OCI-LY7 (cell line): Measurements from ENCODE around the gene CALR3. TPM values are rescaled to one million over a fixed set of nuclear protein-coding genes. Genes with fewer than 3 reads are reported as not detected.

ENCODE experiments used
- BruUV-seq: library from RNA; stranded (reverse); fragments of 400-500 nt; replicated peaks from 2 replicates; lab custom pipeline; 2021; lab: Mats Ljungman, UMichigan
- CTCF ChIA-PET: fragments of 300-600 bp; sonication (Branson Sonifier 250); formaldehyde crosslinking; loops from one replicate; lab custom pipeline; 2022; ENCODE audit warnings: antibody characterized with exemption; ENCODE audit not compliant: unreplicated experiment; lab: Charles Lee
- POLR2A ChIA-PET: fragments of 300-600 bp; sonication (Branson Sonifier 250); formaldehyde crosslinking; loops from one replicate; lab custom pipeline; 2022; ENCODE audit warnings: antibody characterized with exemption; lab: Charles Lee
- DNase-seq: peaks from one replicate; pipeline ENCODE4 v3.0.0-alpha.2; 2015; ENCODE audit warnings: low spot score
- H2AFZ ChIP-seq: fragments of 200-600 bp; sonication (generic), shearing (Covaris generic); 2 replicates; pipeline ENCODE4 v1.6.1; 2014; ENCODE audit warnings: mild to moderate bottlenecking, antibody characterized with exemption, low read length, moderate library complexity
- H3K27ac ChIP-seq: fragments of 200-600 bp; sonication (generic); 2 replicates; pipeline ENCODE4 v1.5.1; 2014; ENCODE audit warnings: mixed run types, low read depth, mild to moderate bottlenecking, moderate library complexity, low read length, inconsistent platforms; ENCODE audit not compliant: poor library complexity, severe bottlenecking
- H3K36me3 ChIP-seq: fragments of 200-600 bp; sonication (generic); 2 replicates; pipeline ENCODE4 v1.6.1; 2014; ENCODE audit warnings: mild to moderate bottlenecking, antibody characterized with exemption, low read length, moderate library complexity, mixed read lengths; ENCODE audit not compliant: insufficient read depth
- H3K4me1 ChIP-seq: fragments of 200-600 bp; sonication (generic); 2 replicates; pipeline ENCODE4 v1.5.1; 2014; ENCODE audit warnings: mild to moderate bottlenecking, low read length; ENCODE audit not compliant: insufficient read depth, poor library complexity, severe bottlenecking
- H3K4me2 ChIP-seq: fragments of 200-600 bp; sonication (generic); 2 replicates; pipeline ENCODE4 v1.6.1; 2014; ENCODE audit warnings: mild to moderate bottlenecking, low read length
- H3K4me3 ChIP-seq: fragments of 200-600 bp; sonication (generic); 2 replicates; pipeline ENCODE4 v1.5.1; 2014; ENCODE audit warnings: mild to moderate bottlenecking, low read depth, low read length; ENCODE audit not compliant: poor library complexity, severe bottlenecking
- H3K79me2 ChIP-seq: fragments of 200-600 bp; sonication (generic); 2 replicates; pipeline ENCODE4 v1.6.1; 2016; ENCODE audit warnings: low read depth, mild to moderate bottlenecking, low read length, moderate library complexity, mixed read lengths; ENCODE audit not compliant: insufficient read depth
- H3K9me2 ChIP-seq: fragments of 200-600 bp; sonication (generic); 2 replicates; pipeline ENCODE4 v1.6.1; 2016; ENCODE audit warnings: mild to moderate bottlenecking, low read length, mixed read lengths; ENCODE audit not compliant: insufficient read depth
- H3K9me3 ChIP-seq: fragments of 200-600 bp; sonication (generic); 2 replicates; pipeline ENCODE4 v1.6.1; 2014; ENCODE audit warnings: mild to moderate bottlenecking, mixed run types, low read length, mixed read lengths
- H4K20me1 ChIP-seq: fragments of 200-600 bp; sonication (generic); 2 replicates; pipeline ENCODE4 v1.6.1; 2014; ENCODE audit warnings: mild to moderate bottlenecking, antibody characterized with exemption, low read length, moderate library complexity, mixed read lengths; ENCODE audit not compliant: insufficient read depth
- EZH2phosphoT487 ChIP-seq: fragments of 200-600 bp; sonication (generic); IDR thresholded peaks from 2 replicates; pipeline ENCODE4 v1.6.1; 2018; ENCODE audit warnings: low read depth, borderline replicate concordance, mild to moderate bottlenecking, mixed run types, antibody characterized with exemption, low read length, moderate library complexity, mixed read lengths
- intact Hi-C: fragments of 100-400 bp; cut with micrococcal nuclease; formaldehyde crosslinking; loops from one replicate; pipeline ENCODE4 v1.10.0; 2022; ENCODE audit not compliant: unreplicated experiment
- total RNA-seq, 2 experiments: library from RNA; depleted of rRNA in 1 of 2; stranded (reverse); fragments of >200 nt in 1 of 2; shearing (Covaris generic) in 1 of 2; gene quantifications; 2 replicates each; pipeline ENCODE4 v1.2.3, GENCODE V29; 2014 to 2022
- TF ChIP-seq, protein P1 (sequence below): fragments of 200-600 bp; sonication (generic); conservative IDR thresholded peaks from 2 replicates; pipeline ENCODE4 v1.5.1; 2014; ENCODE audit warnings: mild to moderate bottlenecking, antibody characterized with exemption, low read length, moderate library complexity, mixed read lengths

CALR3 gene
- total RNA-seq, 2 experiments from 2014 or later: not detected

DNA sequence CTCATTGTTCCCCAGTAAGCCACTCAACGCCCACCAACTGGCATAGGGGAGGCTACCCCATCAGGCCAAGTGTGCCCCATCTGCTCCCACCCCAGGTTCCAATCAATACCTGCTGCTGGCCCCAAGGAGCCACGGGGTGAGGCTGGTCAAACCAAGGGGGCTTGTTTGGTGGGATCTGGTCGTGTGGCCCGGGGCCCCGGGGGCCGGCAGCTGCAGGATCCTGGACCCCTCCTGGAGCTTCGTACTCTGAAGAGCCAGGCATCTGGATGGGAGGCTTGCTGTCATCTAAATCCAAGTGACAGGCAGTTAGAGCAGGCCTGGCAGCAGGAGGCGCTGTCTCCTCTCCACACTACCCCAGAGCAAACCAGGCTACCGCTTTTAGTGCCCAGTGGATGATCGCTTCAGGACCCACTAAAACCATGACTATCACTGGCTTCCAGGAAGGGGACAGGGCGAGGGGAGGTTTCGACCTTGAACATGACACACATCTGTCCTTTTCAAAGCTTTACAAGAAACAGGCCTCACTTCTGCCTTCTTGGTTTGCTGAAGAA lies 32.1 kb upstream of the CALR3 start:
- intact Hi-C loops: no loop called here
- H3K36me3 ChIP-seq: peaks cover 98% of the 10 kb centered on the region

DNA sequence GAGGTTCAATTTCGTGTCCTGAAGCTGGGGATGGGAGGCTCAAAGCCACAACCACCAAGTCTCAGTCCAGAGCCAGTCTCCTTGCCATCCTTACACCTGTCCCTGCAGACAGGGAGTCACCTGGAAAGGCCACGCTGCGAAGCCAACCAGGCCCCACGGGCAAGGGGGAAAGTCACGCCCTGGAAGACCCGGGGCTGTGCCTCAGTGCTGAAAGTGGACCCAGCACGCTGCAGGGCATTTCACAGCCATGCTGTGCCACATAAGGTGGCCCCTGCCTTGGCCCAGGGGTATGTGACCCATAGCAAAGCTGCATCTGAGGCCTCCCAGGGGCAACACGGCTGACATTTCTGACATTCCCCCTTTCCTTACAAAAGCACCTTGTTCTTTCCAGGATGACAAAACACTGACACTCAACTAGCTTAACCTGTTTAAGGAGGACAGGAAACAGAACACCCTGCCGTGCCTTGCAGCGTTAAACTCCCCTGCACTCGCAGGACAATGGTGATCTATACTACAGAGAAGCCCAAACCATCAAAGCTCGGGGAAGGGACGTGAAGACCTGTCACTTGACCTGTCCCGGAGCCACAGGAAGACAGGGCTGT lies 31.5 kb upstream of the CALR3 start:
- Histone ChIP-seq H3K9me3 (no peaks in the 10 kb centered on the region), H3K79me2 (no peaks in the 10 kb centered on the region), H4K20me1 (no peaks in the 10 kb centered on the region), H3K4me1 (no peaks in the 10 kb centered on the region), H3K4me2 (no peak overlapping the region), H3K4me3 (no peak overlapping the region), H3K27ac (no peak overlapping the region), H3K36me3 (peaks cover 98% of the 10 kb centered on the region), H2AFZ (no peak overlapping the region), H3K9me2 (no peaks in the 10 kb centered on the region)
- intact Hi-C loops: no loop called here
- ChIA-PET CTCF (no interaction called here), POLR2A (no interaction called here)
- TF ChIP-seq, protein P1, sequence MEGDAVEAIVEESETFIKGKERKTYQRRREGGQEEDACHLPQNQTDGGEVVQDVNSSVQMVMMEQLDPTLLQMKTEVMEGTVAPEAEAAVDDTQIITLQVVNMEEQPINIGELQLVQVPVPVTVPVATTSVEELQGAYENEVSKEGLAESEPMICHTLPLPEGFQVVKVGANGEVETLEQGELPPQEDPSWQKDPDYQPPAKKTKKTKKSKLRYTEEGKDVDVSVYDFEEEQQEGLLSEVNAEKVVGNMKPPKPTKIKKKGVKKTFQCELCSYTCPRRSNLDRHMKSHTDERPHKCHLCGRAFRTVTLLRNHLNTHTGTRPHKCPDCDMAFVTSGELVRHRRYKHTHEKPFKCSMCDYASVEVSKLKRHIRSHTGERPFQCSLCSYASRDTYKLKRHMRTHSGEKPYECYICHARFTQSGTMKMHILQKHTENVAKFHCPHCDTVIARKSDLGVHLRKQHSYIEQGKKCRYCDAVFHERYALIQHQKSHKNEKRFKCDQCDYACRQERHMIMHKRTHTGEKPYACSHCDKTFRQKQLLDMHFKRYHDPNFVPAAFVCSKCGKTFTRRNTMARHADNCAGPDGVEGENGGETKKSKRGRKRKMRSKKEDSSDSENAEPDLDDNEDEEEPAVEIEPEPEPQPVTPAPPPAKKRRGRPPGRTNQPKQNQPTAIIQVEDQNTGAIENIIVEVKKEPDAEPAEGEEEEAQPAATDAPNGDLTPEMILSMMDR: no peak
- TF ChIP-seq EZH2phosphoT487: no peak
- no peak for DNase-seq
- BruUV-seq: no TSS peak

More for the DNA sequence above, 32.1 kb upstream of the CALR3 start:
- POLR2A ChIA-PET: no interaction called here
- H3K4me1 ChIP-seq: no peaks in the 10 kb centered on the region
- no peaks in the 10 kb centered on the region for H3K9me3 ChIP-seq
- CTCF ChIA-PET: no interaction called here
- no peak overlapping the region for H3K4me3 ChIP-seq
- no peak overlapping the region for H3K4me2 ChIP-seq
- H3K9me2 ChIP-seq: no peaks in the 10 kb centered on the region
- H3K79me2 ChIP-seq: no peaks in the 10 kb centered on the region
- BruUV-seq: no TSS peak
- no peak for TF ChIP-seq EZH2phosphoT487
- TF ChIP-seq, protein P1: peak; percentile 78
- peak; percentile 37 for DNase-seq
- H2AFZ ChIP-seq: no peak overlapping the region
- H3K27ac ChIP-seq: no peak overlapping the region
- H4K20me1 ChIP-seq: no peaks in the 10 kb centered on the region

DNA sequence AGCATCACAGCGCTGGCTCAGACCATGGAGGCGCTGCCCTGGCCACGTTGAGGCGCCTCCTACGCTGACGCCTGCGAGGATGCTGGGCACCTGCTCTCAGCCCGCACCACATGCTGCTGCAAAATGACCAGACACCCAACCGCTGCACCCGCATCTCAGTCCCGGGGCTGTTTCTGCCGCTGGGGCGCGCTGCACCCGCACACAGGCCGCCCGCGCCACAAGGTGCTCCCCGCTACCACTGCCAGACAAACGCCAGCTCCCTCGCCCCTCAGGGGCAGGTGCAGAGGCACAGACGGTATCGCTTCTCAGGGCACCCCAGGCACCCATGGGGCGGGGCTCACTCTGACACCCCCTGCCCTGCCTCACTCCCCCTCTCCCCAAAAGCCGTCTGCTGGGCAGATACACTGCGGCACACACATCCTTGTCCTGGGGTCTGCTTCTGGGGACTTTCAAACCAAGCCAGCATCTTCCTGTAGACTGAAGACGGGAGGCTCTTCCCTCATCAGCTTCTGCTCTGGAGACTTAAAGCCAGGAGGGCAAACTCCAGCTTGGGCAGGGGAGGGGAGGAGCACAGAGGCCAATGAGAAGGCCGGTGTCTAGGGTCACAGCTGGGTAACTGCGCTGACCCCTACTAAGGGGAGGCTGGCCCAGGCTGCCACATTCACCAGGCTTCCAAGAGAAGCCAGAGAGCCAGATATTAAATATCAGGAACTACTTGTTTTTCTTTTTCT lies 29.9 kb upstream of the CALR3 start:
- TF ChIP-seq, protein P1: no peak
- no peak for TF ChIP-seq EZH2phosphoT487
- Histone ChIP-seq H3K4me2 (no peak overlapping the region), H3K79me2 (no peaks in the 10 kb centered on the region), H4K20me1 (no peaks in the 10 kb centered on the region), H3K9me3 (no peaks in the 10 kb centered on the region), H3K36me3 (peaks cover 96% of the 10 kb centered on the region), H3K9me2 (no peaks in the 10 kb centered on the region), H3K4me1 (no peaks in the 10 kb centered on the region), H3K27ac (no peak overlapping the region), H2AFZ (no peak overlapping the region), H3K4me3 (no peak overlapping the region)
- no TSS peak for BruUV-seq
- ChIA-PET CTCF (no interaction called here), POLR2A (no interaction called here)
- intact Hi-C loops: no loop called here
- DNase-seq: no peak
